OCI-LY7 (cell line): Measurements from ENCODE around the gene MEF2D. TPM values are rescaled to one million over a fixed set of nuclear protein-coding genes. Genes with fewer than 3 reads are reported as not detected.

Experiments used
- BruUV-seq: library from RNA; stranded (reverse); fragments of 400-500 nt; replicated peaks from 2 replicates; lab custom pipeline; 2021; lab: Mats Ljungman, UMichigan
- CTCF ChIA-PET: fragments of 300-600 bp; sonication (Branson Sonifier 250); formaldehyde crosslinking; loops from one replicate; lab custom pipeline; 2022; ENCODE audit warnings: antibody characterized with exemption; ENCODE audit not compliant: unreplicated experiment; lab: Charles Lee
- POLR2A ChIA-PET: fragments of 300-600 bp; sonication (Branson Sonifier 250); formaldehyde crosslinking; loops from one replicate; lab custom pipeline; 2022; ENCODE audit warnings: antibody characterized with exemption; lab: Charles Lee
- DNase-seq: peaks from one replicate; pipeline ENCODE4 v3.0.0-alpha.2; 2015; ENCODE audit warnings: low spot score
- H2AFZ ChIP-seq: fragments of 200-600 bp; sonication (generic), shearing (Covaris generic); 2 replicates; pipeline ENCODE4 v1.6.1; 2014; ENCODE audit warnings: mild to moderate bottlenecking, antibody characterized with exemption, low read length, moderate library complexity
- H3K27ac ChIP-seq: fragments of 200-600 bp; sonication (generic); 2 replicates; pipeline ENCODE4 v1.5.1; 2014; ENCODE audit warnings: mixed run types, low read depth, mild to moderate bottlenecking, moderate library complexity, low read length, inconsistent platforms; ENCODE audit not compliant: poor library complexity, severe bottlenecking
- H3K36me3 ChIP-seq: fragments of 200-600 bp; sonication (generic); 2 replicates; pipeline ENCODE4 v1.6.1; 2014; ENCODE audit warnings: mild to moderate bottlenecking, antibody characterized with exemption, low read length, moderate library complexity, mixed read lengths; ENCODE audit not compliant: insufficient read depth
- H3K4me1 ChIP-seq: fragments of 200-600 bp; sonication (generic); 2 replicates; pipeline ENCODE4 v1.5.1; 2014; ENCODE audit warnings: mild to moderate bottlenecking, low read length; ENCODE audit not compliant: insufficient read depth, poor library complexity, severe bottlenecking
- H3K4me2 ChIP-seq: fragments of 200-600 bp; sonication (generic); 2 replicates; pipeline ENCODE4 v1.6.1; 2014; ENCODE audit warnings: mild to moderate bottlenecking, low read length
- H3K4me3 ChIP-seq: fragments of 200-600 bp; sonication (generic); 2 replicates; pipeline ENCODE4 v1.5.1; 2014; ENCODE audit warnings: mild to moderate bottlenecking, low read depth, low read length; ENCODE audit not compliant: poor library complexity, severe bottlenecking
- H3K79me2 ChIP-seq: fragments of 200-600 bp; sonication (generic); 2 replicates; pipeline ENCODE4 v1.6.1; 2016; ENCODE audit warnings: low read depth, mild to moderate bottlenecking, low read length, moderate library complexity, mixed read lengths; ENCODE audit not compliant: insufficient read depth
- H3K9me2 ChIP-seq: fragments of 200-600 bp; sonication (generic); 2 replicates; pipeline ENCODE4 v1.6.1; 2016; ENCODE audit warnings: mild to moderate bottlenecking, low read length, mixed read lengths; ENCODE audit not compliant: insufficient read depth
- H3K9me3 ChIP-seq: fragments of 200-600 bp; sonication (generic); 2 replicates; pipeline ENCODE4 v1.6.1; 2014; ENCODE audit warnings: mild to moderate bottlenecking, mixed run types, low read length, mixed read lengths
- H4K20me1 ChIP-seq: fragments of 200-600 bp; sonication (generic); 2 replicates; pipeline ENCODE4 v1.6.1; 2014; ENCODE audit warnings: mild to moderate bottlenecking, antibody characterized with exemption, low read length, moderate library complexity, mixed read lengths; ENCODE audit not compliant: insufficient read depth
- CTCF ChIP-seq: fragments of 200-600 bp; sonication (generic); conservative IDR thresholded peaks from 2 replicates; pipeline ENCODE4 v1.5.1; 2014; ENCODE audit warnings: mild to moderate bottlenecking, antibody characterized with exemption, low read length, moderate library complexity, mixed read lengths
- EZH2phosphoT487 ChIP-seq: fragments of 200-600 bp; sonication (generic); IDR thresholded peaks from 2 replicates; pipeline ENCODE4 v1.6.1; 2018; ENCODE audit warnings: low read depth, borderline replicate concordance, mild to moderate bottlenecking, mixed run types, antibody characterized with exemption, low read length, moderate library complexity, mixed read lengths
- intact Hi-C: fragments of 100-400 bp; cut with micrococcal nuclease; formaldehyde crosslinking; loops from one replicate; pipeline ENCODE4 v1.10.0; 2022; ENCODE audit not compliant: unreplicated experiment
- total RNA-seq, 2 experiments: library from RNA; depleted of rRNA in 1 of 2; stranded (reverse); fragments of >200 nt in 1 of 2; shearing (Covaris generic) in 1 of 2; gene quantifications; 2 replicates each; pipeline ENCODE4 v1.2.3, GENCODE V29; 2014 to 2022

The MEF2D gene
- total RNA-seq, 2 experiments from 2014 or later: 42.7 to 92.3 TPM

GRCh38 chr1:156435545-156436140 is 64.9 kb downstream of the MEF2D start:
- TF ChIP-seq EZH2phosphoT487 (no peak; the same call in 1 of the 2 replicates), CTCF (no peak)
- Histone ChIP-seq H3K36me3 (no peaks in the 10 kb centered on the region), H3K4me3 (no peak overlapping the region), H3K27ac (no peak overlapping the region), H2AFZ (no peak overlapping the region), H3K4me2 (no peak overlapping the region), H3K9me3 (no peaks in the 10 kb centered on the region), H3K79me2 (no peaks in the 10 kb centered on the region), H3K9me2 (no peaks in the 10 kb centered on the region), H3K4me1 (no peaks in the 10 kb centered on the region), H4K20me1 (no peaks in the 10 kb centered on the region)
- no TSS peak for BruUV-seq
- CTCF ChIA-PET: no interaction called here
- intact Hi-C loops: no loop called here
- POLR2A ChIA-PET: no interaction called here
- no peak for DNase-seq

GRCh38 chr1:156434989-156435544 is 65.5 kb downstream of the MEF2D start:
- intact Hi-C loops: no loop called here
- no peaks in the 10 kb centered on the region for H3K36me3 ChIP-seq
- no peaks in the 10 kb centered on the region for H3K9me2 ChIP-seq
- no peak for DNase-seq
- no peaks in the 10 kb centered on the region for H3K79me2 ChIP-seq
- CTCF ChIA-PET: no interaction called here
- H3K4me1 ChIP-seq: no peaks in the 10 kb centered on the region
- TF ChIP-seq CTCF (no peak), EZH2phosphoT487 (0 out of 2 replicates have a peak, but pooled peaks have one; percentile 58)
- no peak overlapping the region for H3K4me3 ChIP-seq
- H3K4me2 ChIP-seq: no peak overlapping the region
- POLR2A ChIA-PET: no interaction called here
- H2AFZ ChIP-seq: no peak overlapping the region
- no peaks in the 10 kb centered on the region for H3K9me3 ChIP-seq
- no TSS peak for BruUV-seq
- no peak overlapping the region for H3K27ac ChIP-seq
- no peaks in the 10 kb centered on the region for H4K20me1 ChIP-seq

GRCh38 chr1:156433602-156434001 is 67.0 kb downstream of the MEF2D start:
- no peaks in the 10 kb centered on the region for H3K79me2 ChIP-seq
- H3K4me1 ChIP-seq: no peaks in the 10 kb centered on the region
- H3K36me3 ChIP-seq: no peaks in the 10 kb centered on the region
- intact Hi-C loops: no loop called here
- no peaks in the 10 kb centered on the region for H3K9me2 ChIP-seq
- H3K9me3 ChIP-seq: no peaks in the 10 kb centered on the region
- no peak for TF ChIP-seq EZH2phosphoT487
- no peak overlapping the region for H3K4me2 ChIP-seq
- POLR2A ChIA-PET: no interaction called here
- no peak overlapping the region for H2AFZ ChIP-seq
- no peak overlapping the region for H3K27ac ChIP-seq
- CTCF ChIA-PET: interaction anchor here (1.3 kb wide), 1 partner anchor 14 kb away, joined by 3 read pairs; no protein-coding TSS in a partner anchor
- no peak for DNase-seq
- H3K4me3 ChIP-seq: no peak overlapping the region
- no peaks in the 10 kb centered on the region for H4K20me1 ChIP-seq
- no TSS peak for BruUV-seq
